Measurements from ENCODE around the gene FCHSD2.

- TF ChIP-seq CTCF (IDR thresholded peaks at IDR 0.05) (no peak), POLR2AphosphoS5 (IDR thresholded peaks at IDR 0.05) (no peak), EP300 (IDR thresholded peaks at IDR 0.05) (no peak)
These were observed 145.2 kb downstream of the FCHSD2 start for GRCh38 chr11:72996959-72997358.

All from suprapubic skin (tissue), 4 donors.